H1 (cell line): ENCODE measurements around the gene TRMT44. TPM values are rescaled to one million over a fixed set of nuclear protein-coding genes. Genes with fewer than 3 reads are reported as not detected.

Experiments used
- CTCF ChIA-PET: fragments of 300-600 bp; sonication (Branson Sonifier 250); formaldehyde crosslinking; loops from one replicate; lab custom pipeline; 2021; ENCODE audit not compliant: partially characterized antibody; lab: Charles Lee
- POLR2A ChIA-PET: fragments of 300-600 bp; sonication (Branson Sonifier 250); formaldehyde crosslinking; loops from one replicate; lab custom pipeline; 2021; ENCODE audit warnings: inconsistent platforms; ENCODE audit not compliant: partially characterized antibody; lab: Charles Lee
- DNase-seq, 2 experiments: peaks; one replicate each; pipeline versions ENCODE4 v3.0.0 to v3.0.0-alpha.2; 2010 to 2022; ENCODE audit warnings: low spot score in 2 of 2, low read depth in 1 of 2, mixed read lengths in 1 of 2
- FAIRE-seq: peaks from 2 replicates; lab custom pipeline; 2011; peaks lifted over from hg19 to GRCh38; lab: Jason Lieb, UNC
- H2AFZ ChIP-seq: 2 replicates; pipeline ENCODE4 v1.8.1; 2012; ENCODE audit warnings: low read length, inconsistent platforms
- H2AK5ac ChIP-seq: 2 replicates; pipeline ENCODE4 v1.6.1; 2013; ENCODE audit warnings: low read depth, low read length
- H2BK120ac ChIP-seq: replicated peaks from 2 replicates; pipeline ENCODE3; 2013; ENCODE audit warnings: low read depth, low read length, inconsistent platforms
- H2BK12ac ChIP-seq: 2 replicates; pipeline ENCODE4 v1.6.1; 2013; ENCODE audit warnings: low read depth, low read length
- H2BK15ac ChIP-seq: 2 replicates; pipeline ENCODE4 v1.6.1; 2013; ENCODE audit warnings: low read length
- H2BK20ac ChIP-seq: 2 replicates; pipeline ENCODE4 v1.6.1; 2013; ENCODE audit warnings: low read length
- H2BK5ac ChIP-seq: 2 replicates; pipeline ENCODE4 v1.6.1; 2013; ENCODE audit warnings: low read depth, low read length
- H3K14ac ChIP-seq: 2 replicates; pipeline ENCODE4 v1.6.1; 2013; ENCODE audit warnings: inconsistent platforms; ENCODE audit not compliant: insufficient read length
- H3K18ac ChIP-seq: 2 replicates; pipeline ENCODE4 v1.6.1; 2013; ENCODE audit warnings: low read length; ENCODE audit errors: extremely low read depth
- H3K23ac ChIP-seq: 2 replicates; pipeline ENCODE4 v1.6.1; 2013; ENCODE audit warnings: inconsistent platforms; ENCODE audit not compliant: insufficient read length
- H3K23me2 ChIP-seq: 2 replicates; pipeline ENCODE4 v1.6.1; 2013; ENCODE audit warnings: low read depth, low read length
- H3K27ac ChIP-seq: 2 replicates; pipeline ENCODE4 v1.6.1; 2011; ENCODE audit warnings: low read depth, low read length, inconsistent platforms
- H3K27me3 ChIP-seq, 4 experiments: replicated peaks in 1 of 4; 1 replicate in 1 of 4; 2 replicates in 3 of 4; pipeline versions ENCODE4 v1.6.1 to v1.8.1; 2011 to 2013; ENCODE audit warnings: low read length in 3 of 4, mild to moderate bottlenecking in 3 of 4, inconsistent platforms in 2 of 4, mixed read lengths in 2 of 4, moderate library complexity in 1 of 4; ENCODE audit not compliant: control insufficient read depth in 3 of 4, insufficient read depth in 3 of 4; ENCODE audit errors: extremely low read depth in 1 of 4
- H3K36me3 ChIP-seq, 4 experiments: 2 replicates each; pipeline versions ENCODE4 v1.6.1 to v1.8.1; 2011 to 2013; ENCODE audit warnings: mild to moderate bottlenecking in 4 of 4, low read length in 3 of 4, moderate library complexity in 2 of 4, control low read depth in 1 of 4, inconsistent platforms in 1 of 4; ENCODE audit not compliant: insufficient read depth in 4 of 4, control insufficient read depth in 2 of 4
- H3K4ac ChIP-seq: replicated peaks from 2 replicates; pipeline ENCODE3; 2013; ENCODE audit warnings: low read length, low read depth, mixed read lengths, inconsistent platforms; ENCODE audit not compliant: insufficient read length
- H3K4me1 ChIP-seq, 4 experiments: replicated peaks in 1 of 4; 1 replicate in 1 of 4; 2 replicates in 3 of 4; pipeline versions ENCODE4 v1.6.1 to v1.8.1; 2011 to 2013; ENCODE audit warnings: low read length in 3 of 4, inconsistent platforms in 2 of 4, mixed read lengths in 1 of 4; ENCODE audit not compliant: insufficient read depth in 4 of 4, control insufficient read depth in 3 of 4
- H3K4me2 ChIP-seq, 2 experiments: 2 replicates each; pipeline versions ENCODE4 v1.6.1 to v1.8.1; 2011 to 2013; ENCODE audit warnings: low read depth in 2 of 2, low read length in 2 of 2, control low read depth in 1 of 2, inconsistent platforms in 1 of 2, mild to moderate bottlenecking in 1 of 2; ENCODE audit not compliant: insufficient read depth in 1 of 2
- H3K4me3 ChIP-seq, 4 experiments: fragments of 200-600, 300-600 bp in 1 of 4; sonication (generic), shearing (Covaris generic), sonication (Bioruptor Twin) in 1 of 4; 2 replicates each; pipeline versions ENCODE4 v1.5.1 to v1.8.1; 2011 to 2016; ENCODE audit warnings: low read length in 4 of 4, low read depth in 3 of 4, control low read depth in 2 of 4, inconsistent platforms in 2 of 4, mild to moderate bottlenecking in 2 of 4, mixed read lengths in 1 of 4, moderate library complexity in 1 of 4; ENCODE audit not compliant: insufficient read depth in 2 of 4; ENCODE audit errors: extremely low read depth in 1 of 4
- H3K56ac ChIP-seq: replicated peaks from 2 replicates; pipeline ENCODE3; 2013; ENCODE audit warnings: low read depth, mild to moderate bottlenecking, mixed read lengths, low read length, inconsistent platforms; ENCODE audit not compliant: insufficient read length
- H3K79me1 ChIP-seq: 2 replicates; pipeline ENCODE4 v1.6.1; 2013; ENCODE audit warnings: low read depth, low read length, control low read depth
- H3K79me2 ChIP-seq, 2 experiments: 2 replicates each; pipeline versions ENCODE4 v1.6.1 to v1.8.1; 2012 to 2013; ENCODE audit warnings: low read length in 2 of 2, mild to moderate bottlenecking in 2 of 2, inconsistent platforms in 1 of 2; ENCODE audit not compliant: insufficient read depth in 2 of 2, control insufficient read depth in 1 of 2
- H3K9ac ChIP-seq, 4 experiments: replicated peaks in 1 of 4; 1 replicate in 1 of 4; 2 replicates in 3 of 4; pipeline versions ENCODE4 v1.6.1 to v1.8.1; 2011 to 2013; ENCODE audit warnings: low read depth in 3 of 4, low read length in 3 of 4, control low read depth in 2 of 4, mild to moderate bottlenecking in 2 of 4, moderate library complexity in 2 of 4, inconsistent platforms in 1 of 4; ENCODE audit errors: extremely low read depth in 1 of 4
- H3K9me3 ChIP-seq, 2 experiments: 2 replicates each; pipeline versions ENCODE4 v1.6.1 to v1.8.1; 2012 to 2013; ENCODE audit warnings: mild to moderate bottlenecking in 2 of 2, moderate library complexity in 2 of 2, control low read depth in 1 of 2, inconsistent platforms in 1 of 2, low read depth in 1 of 2, low read length in 1 of 2, mixed read lengths in 1 of 2; ENCODE audit not compliant: insufficient read depth in 2 of 2
- H4K20me1 ChIP-seq, 2 experiments: replicated peaks in 1 of 2; 2 replicates each; pipeline versions ENCODE3 to v1.8.1; 2011 to 2013; ENCODE audit warnings: inconsistent platforms in 2 of 2, low read length in 2 of 2, mild to moderate bottlenecking in 1 of 2; ENCODE audit not compliant: insufficient read depth in 2 of 2, control insufficient read depth in 1 of 2
- H4K5ac ChIP-seq: 2 replicates; pipeline ENCODE4 v1.6.1; 2013; ENCODE audit warnings: low read length, low read depth, mixed read lengths, inconsistent platforms; ENCODE audit not compliant: insufficient read length
- H4K8ac ChIP-seq: 2 replicates; pipeline ENCODE4 v1.8.0; 2013; ENCODE audit warnings: mild to moderate bottlenecking, moderate library complexity, low read length, inconsistent platforms; ENCODE audit not compliant: insufficient read depth; ENCODE audit errors: extremely low read depth
- H4K91ac ChIP-seq: replicated peaks from 2 replicates; pipeline ENCODE3; 2013; ENCODE audit warnings: low read length, mixed read lengths, inconsistent platforms; ENCODE audit not compliant: insufficient read length
- ATF3 ChIP-seq: IDR thresholded peaks from 2 replicates; pipeline ENCODE4 v1.6.1; 2011; ENCODE audit warnings: low read depth, mild to moderate bottlenecking, low read length; ENCODE audit not compliant: insufficient read depth
- BCL11A ChIP-seq, 2 experiments: IDR thresholded peaks; one replicate each; pipeline ENCODE4 v1.6.1; 2011; ENCODE audit warnings: low read depth in 2 of 2, low read length in 2 of 2, mild to moderate bottlenecking in 2 of 2
- HDAC6 ChIP-seq: IDR thresholded peaks from one replicate; pipeline ENCODE4 v1.7.1; 2012; ENCODE audit warnings: low read depth, mild to moderate bottlenecking, inconsistent platforms, low read length, moderate library complexity
- MAX ChIP-seq: IDR thresholded peaks from 2 replicates; pipeline ENCODE4 v1.6.1; 2012; ENCODE audit warnings: inconsistent platforms
- POLR2A ChIP-seq, 2 experiments: IDR thresholded peaks; 1 replicate in 1 of 2; 2 replicates in 1 of 2; pipeline ENCODE4 v1.6.1; 2011; ENCODE audit warnings: low read depth in 2 of 2, low read length in 2 of 2, mild to moderate bottlenecking in 2 of 2; ENCODE audit errors: control extremely low read depth in 1 of 2
- POLR2AphosphoS5 ChIP-seq: IDR thresholded peaks from 2 replicates; pipeline ENCODE4 v1.6.1; 2011; ENCODE audit warnings: low read depth, low read length
- RFX5 ChIP-seq: IDR thresholded peaks from 2 replicates; pipeline ENCODE4 v1.6.1; 2011; ENCODE audit warnings: low read depth, low read length, improper control_type of control experiment, borderline replicate concordance
- SP1 ChIP-seq: IDR thresholded peaks from 2 replicates; pipeline ENCODE4 v1.6.1; 2011; ENCODE audit warnings: low read depth, low read length
- SP2 ChIP-seq: IDR thresholded peaks from 2 replicates; pipeline ENCODE4 v1.6.1; 2012; ENCODE audit warnings: mild to moderate bottlenecking, low read length, inconsistent platforms
- TAF7 ChIP-seq: optimal IDR thresholded peaks from 2 replicates; pipeline ENCODE3; 2011; ENCODE audit warnings: low read depth, mild to moderate bottlenecking, inconsistent platforms, low read length, moderate library complexity, borderline replicate concordance
- TCF12 ChIP-seq: IDR thresholded peaks from 2 replicates; pipeline ENCODE4 v1.6.1; 2011; ENCODE audit warnings: low read depth, mild to moderate bottlenecking, low read length
- YY1 ChIP-seq: IDR thresholded peaks from 2 replicates; pipeline ENCODE4 v1.6.1; 2011; ENCODE audit warnings: low read depth, mild to moderate bottlenecking, low read length
- ZNF274 ChIP-seq: IDR thresholded peaks from 2 replicates; pipeline ENCODE4 v1.7.0; 2012; ENCODE audit warnings: low read length, borderline replicate concordance; ENCODE audit errors: extremely low read depth
- WGBS, 2 experiments: shearing (Covaris generic) in 1 of 2; methylation state at CpG; one replicate each; pipeline versions ENCODE4 v1.1.6 to v1.1.7; 2013 to 2015; ENCODE audit warnings: low lambda C conversion rate in 2 of 2, mixed read lengths in 2 of 2, inconsistent platforms in 1 of 2, low coverage in 1 of 2, missing lambda C conversion rate in 1 of 2; ENCODE audit not compliant: insufficient replicate concordance in 2 of 2, insufficient coverage in 1 of 2, insufficient read length in 1 of 2; ENCODE audit errors: extremely low coverage in 1 of 2, missing lambda C conversion rate in 1 of 2; 5-methylcytosine and 5-hydroxymethylcytosine counted together
- polyA plus RNA-seq, 7 experiments: library from polyadenylated mRNA; depleted of rRNA in 3 of 7; stranded (reverse) in 5 of 7; unstranded in 2 of 7; fragments of >200 nt in 5 of 7; fragments of 200-250 nt in 2 of 7; gene quantifications; 1 replicate in 5 of 7; 2 replicates in 1 of 7; 4 replicates in 1 of 7; pipeline versions ENCODE4 v1.2.1 to v1.2.3, GENCODE V29; 2011 to 2013; ENCODE audit warnings: missing spikeins in 2 of 7, mixed read lengths in 2 of 7
- total RNA-seq: library from RNA; stranded (reverse); fragmentation: NEBNext Ultra II Directional; extraction: Animal tissue kit (Norgen Biotek cat#: 25700); gene quantifications from 2 replicates; pipeline ENCODE4 v1.2.1, GENCODE V29; 2021

The TRMT44 gene
- total and polyA plus RNA-seq, 2 of the 8 experiments (the other 6 are each of a cell fraction or from before 2014, with no cell fraction given), result 8.6 to 23.9 TPM

- H3K4me2 ChIP-seq, result 0 out of 4 replicates have a peak overlapping the region, but pooled peaks of 1 of the 2 experiments have one; percentile 3
- H4K8ac ChIP-seq, result no peak overlapping the region; the same call in 1 of the 2 replicates
- DNase-seq (no peak), FAIRE-seq (no peak)
- H3K9me3 ChIP-seq, result no peaks in the 10 kb centered on the region
- H3K4me1 ChIP-seq, result peaks cover 0 to 8% (median 6%) of the 10 kb centered on the region in 4 experiments; a peak in 6 of 7 replicates
- peak overlapping the region; percentile 98; the same call in 1 of the 2 replicates for H2BK12ac ChIP-seq
- no peak overlapping the region for H2BK15ac ChIP-seq
- H3K4me3 ChIP-seq, result no peak overlapping the region
- no peaks in the 10 kb centered on the region for H3K27me3 ChIP-seq
- WGBS, 2 experiments, result 73% methylated on average over 27 of the region's 27 CpGs; no CpG with 5 or more reads in 1 of the 2 experiments
- ChIA-PET CTCF (interaction anchor here (0.8 to 10.4 kb wide), 6 partner anchors 9 to 220 kb away, joined by 3 to 94 read pairs (median 5); no protein-coding TSS in a partner anchor), POLR2A (interaction anchor here (0.6 to 1.4 kb wide), 2 partner anchors 39 to 76 kb away, joined by 3 to 4 read pairs; no protein-coding TSS in a partner anchor)
- no peaks in the 10 kb centered on the region for H3K79me2 ChIP-seq
- H2AK5ac ChIP-seq, result peak overlapping the region; percentile 99; the same call in 1 of the 2 replicates
- H3K23me2 ChIP-seq, result no peaks in the 10 kb centered on the region; the same call in 1 of the 2 replicates
- H3K18ac ChIP-seq, result 0 out of 2 replicates have a peak overlapping the region, but pooled peaks have one; percentile 38
- peak overlapping the region; percentile 29 for H3K14ac ChIP-seq
- H2AFZ ChIP-seq, result no peak overlapping the region
- H2BK120ac ChIP-seq, result peak overlapping the region; percentile 92
- H4K91ac ChIP-seq, result peak overlapping the region; percentile 98
- no peaks in the 10 kb centered on the region for H4K20me1 ChIP-seq
- H2BK20ac ChIP-seq, result peak overlapping the region; percentile 48; the same call in 1 of the 2 replicates
- no peak overlapping the region for H3K23ac ChIP-seq
- H4K5ac ChIP-seq, result no peak overlapping the region
- H3K9ac ChIP-seq, result no peak overlapping the region
- H3K36me3 ChIP-seq, result no peaks in the 10 kb centered on the region
- H3K79me1 ChIP-seq, result no peaks in the 10 kb centered on the region
- H2BK5ac ChIP-seq, result peak overlapping the region; percentile 85; the same call in 1 of the 2 replicates
- no peak overlapping the region for H3K27ac ChIP-seq
- no peak overlapping the region for H3K56ac ChIP-seq
- H3K4ac ChIP-seq, result no peak overlapping the region
- no peak for TF ChIP-seq MAX
- TF ChIP-seq ATF3, result no peak
- TF ChIP-seq SP2, result no peak
- no peak for TF ChIP-seq POLR2AphosphoS5
- TF ChIP-seq TCF12, result no peak
- TF ChIP-seq ZNF274, result no peak
- TF ChIP-seq BCL11A (IDR thresholded peaks at IDR 0.05; ENCODE audit: low read depth in 2 of 2, low read length in 2 of 2), result no peak
- no peak for TF ChIP-seq POLR2A (IDR thresholded peaks at IDR 0.05; ENCODE audit: control extremely low read depth in 1 of 2, low read depth in 2 of 2, low read length in 2 of 2)
- TF ChIP-seq TAF7, result no peak
- no peak for TF ChIP-seq RFX5
- TF ChIP-seq HDAC6, result no peak
- TF ChIP-seq YY1, result no peak
- TF ChIP-seq SP1, result no peak
Measured at GRCh38 chr4:8396762-8397406, 43.7 kb upstream of the TRMT44 start.
